Thymus (tissue), 11 donors: ENCODE measurements around the gene KIF2A. TPM values are rescaled to one million over a fixed set of nuclear protein-coding genes. Genes with fewer than 3 reads are reported as not detected.

Source experiments
- DNase-seq, 9 donors: peaks; one replicate each; pipeline ENCODE4 v3.0.0-alpha.2; 2013; ENCODE audit warnings: low spot score in 9 of 9, low read depth in 6 of 9, missing footprints in 1 of 9
- H3K27ac ChIP-seq, 2 donors: one replicate each; pipeline ENCODE4 v1.5.1; 2013; ENCODE audit warnings: control low read depth in 1 of 2, low read depth in 1 of 2, low read length in 1 of 2, mild to moderate bottlenecking in 1 of 2, moderate library complexity in 1 of 2
- H3K27me3 ChIP-seq, 2 donors: one replicate each; pipeline ENCODE4 v1.5.1; 2013; ENCODE audit warnings: low read length in 1 of 2; ENCODE audit not compliant: control insufficient read depth in 2 of 2, insufficient read depth in 1 of 2
- H3K36me3 ChIP-seq, 2 donors: one replicate each; pipeline ENCODE4 v1.5.1; 2013; ENCODE audit warnings: low read length in 1 of 2, mild to moderate bottlenecking in 1 of 2, moderate library complexity in 1 of 2; ENCODE audit not compliant: control insufficient read depth in 2 of 2, insufficient read depth in 2 of 2
- H3K4me1 ChIP-seq, 2 donors: one replicate each; pipeline ENCODE4 v1.5.1; 2013; ENCODE audit warnings: low read length in 2 of 2; ENCODE audit not compliant: control insufficient read depth in 2 of 2, insufficient read depth in 2 of 2
- H3K4me3 ChIP-seq, 2 donors: one replicate each; pipeline ENCODE4 v1.5.1; 2013; ENCODE audit warnings: low read length in 2 of 2, control low read depth in 1 of 2, mild to moderate bottlenecking in 1 of 2
- H3K9me3 ChIP-seq, 2 donors: one replicate each; pipeline ENCODE4 v1.5.1; 2013; ENCODE audit warnings: low read length in 1 of 2, mild to moderate bottlenecking in 1 of 2; ENCODE audit not compliant: control insufficient read depth in 2 of 2, insufficient read depth in 1 of 2
- WGBS: extraction: QIAGEN DNeasy Blood & Tissue Kit; methylation state at CpG from one replicate; pipeline ENCODE4 v1.1.7; 2013; 5-methylcytosine and 5-hydroxymethylcytosine counted together
- polyA plus RNA-seq: library from polyadenylated mRNA; stranded (reverse); fragments of 200-250 nt; gene quantifications from one replicate; pipeline ENCODE4 v1.2.3, GENCODE V29; 2013
- total RNA-seq: library from RNA; stranded (reverse); fragments of 120-200 nt; gene quantifications from one replicate; pipeline ENCODE4 v1.2.4, GENCODE V29; 2013
- donor health status: healthy.

The KIF2A gene
- total and polyA plus RNA-seq, 2 donors, result 14.7 to 70.5 TPM

DNA sequence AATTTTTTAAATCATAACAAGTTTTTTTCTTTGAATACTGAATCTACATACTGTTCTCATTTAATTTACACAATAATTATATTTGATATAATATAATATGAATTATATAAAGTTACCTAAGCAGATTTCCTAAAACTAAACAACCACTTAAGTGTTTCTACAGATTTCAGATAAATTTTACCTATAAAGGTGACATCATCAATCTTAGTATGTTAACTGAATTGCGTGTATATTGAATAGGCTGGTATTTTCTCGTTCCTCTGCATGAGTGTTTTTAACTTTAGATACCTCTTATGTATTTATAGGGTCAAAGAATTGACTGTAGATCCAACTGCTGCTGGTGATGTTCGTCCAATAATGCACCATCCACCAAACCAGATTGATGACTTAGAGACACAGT lies 67.4 kb downstream of the KIF2A start:
- DNase-seq, result no peak
- Histone ChIP-seq H3K9me3 (no peaks in the 10 kb centered on the region), H3K4me1 (no peaks in the 10 kb centered on the region), H3K27me3 (no peaks in the 10 kb centered on the region), H3K27ac (no peak overlapping the region), H3K36me3 (peaks cover 19 to 55% of the 10 kb centered on the region in 2 donors), H3K4me3 (no peak overlapping the region)
- over 99% methylated on average over 3 of the region's 3 CpGs for WGBS

DNA sequence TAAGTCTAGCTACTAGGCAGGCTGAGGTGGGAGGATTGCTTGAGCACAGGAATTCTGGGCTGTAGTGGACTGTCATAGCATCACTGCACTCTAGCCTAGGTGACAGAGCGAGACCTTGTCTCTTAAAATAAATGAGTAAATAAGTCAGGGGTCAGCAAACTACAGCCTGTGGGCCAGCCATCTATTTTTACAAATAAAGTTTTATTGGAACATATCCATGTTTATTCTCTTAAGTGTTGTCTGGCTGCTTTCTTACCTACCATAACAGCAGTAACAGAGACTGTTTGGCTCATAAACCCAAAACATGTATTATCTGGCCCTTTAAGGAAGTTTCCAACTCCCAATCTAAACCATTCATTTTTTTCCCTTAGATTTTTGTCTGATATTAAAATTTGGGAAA lies 68.1 kb downstream of the KIF2A start:
- Histone ChIP-seq H3K4me1 (no peaks in the 10 kb centered on the region), H3K9me3 (no peaks in the 10 kb centered on the region), H3K27ac (no peak overlapping the region), H3K4me3 (no peak overlapping the region), H3K27me3 (no peaks in the 10 kb centered on the region), H3K36me3 (peaks cover 23 to 57% of the 10 kb centered on the region in 2 donors)
- WGBS, result 98% methylated on average over 1 of the region's 1 CpG
- DNase-seq, result no peak

DNA sequence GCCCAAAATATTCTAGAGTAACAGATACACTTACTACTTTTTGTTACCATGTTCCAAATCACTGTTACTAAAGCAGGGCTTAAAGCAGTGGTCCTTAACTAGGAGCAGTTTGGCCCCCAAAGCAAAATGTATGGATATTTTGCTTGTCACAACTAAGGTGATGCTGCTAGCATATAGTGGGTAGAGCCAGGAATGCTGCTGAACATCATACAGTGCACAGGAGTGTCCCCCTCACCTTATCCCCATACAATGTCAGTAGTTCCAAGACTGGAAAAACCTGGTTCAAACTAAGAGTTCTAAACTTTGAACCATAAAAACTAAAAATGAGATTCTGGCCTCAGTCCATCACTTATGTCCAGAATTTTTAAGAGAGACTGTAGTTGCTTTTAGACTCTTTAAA lies 69.6 kb downstream of the KIF2A start:
- H3K27me3 ChIP-seq, result no peaks in the 10 kb centered on the region
- no peaks in the 10 kb centered on the region for H3K4me1 ChIP-seq
- peaks cover 31 to 64% of the 10 kb centered on the region in 2 donors for H3K36me3 ChIP-seq
- no peak for DNase-seq
- no peak overlapping the region for H3K27ac ChIP-seq
- H3K9me3 ChIP-seq, result no peaks in the 10 kb centered on the region
- H3K4me3 ChIP-seq, result no peak overlapping the region

DNA sequence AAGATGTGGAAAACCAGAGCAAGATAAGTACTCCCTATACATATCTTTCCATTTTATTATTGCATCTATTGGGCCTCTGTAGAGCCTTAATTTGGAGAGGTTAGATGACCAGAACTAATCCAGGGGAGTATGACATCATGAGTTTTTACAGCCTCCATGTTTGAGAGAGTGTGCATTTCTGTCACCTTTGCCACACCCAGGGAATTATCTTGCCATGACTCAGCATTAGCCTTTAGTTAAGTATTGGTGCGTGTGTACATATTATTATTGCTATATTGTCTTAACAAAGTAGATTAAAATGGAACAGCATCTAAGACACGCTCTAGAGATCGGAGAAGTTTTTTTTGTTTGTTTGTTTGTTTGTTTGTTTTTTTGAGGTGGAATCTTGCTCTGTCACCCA lies 70.1 kb downstream of the KIF2A start:
- no peaks in the 10 kb centered on the region for H3K4me1 ChIP-seq
- no peaks in the 10 kb centered on the region for H3K9me3 ChIP-seq
- 99% methylated on average over 3 of the region's 3 CpGs for WGBS
- H3K36me3 ChIP-seq, result peaks cover 32 to 67% of the 10 kb centered on the region in 2 donors
- no peak for DNase-seq
- no peak overlapping the region for H3K4me3 ChIP-seq
- no peak overlapping the region for H3K27ac ChIP-seq
- H3K27me3 ChIP-seq, result no peaks in the 10 kb centered on the region

DNA sequence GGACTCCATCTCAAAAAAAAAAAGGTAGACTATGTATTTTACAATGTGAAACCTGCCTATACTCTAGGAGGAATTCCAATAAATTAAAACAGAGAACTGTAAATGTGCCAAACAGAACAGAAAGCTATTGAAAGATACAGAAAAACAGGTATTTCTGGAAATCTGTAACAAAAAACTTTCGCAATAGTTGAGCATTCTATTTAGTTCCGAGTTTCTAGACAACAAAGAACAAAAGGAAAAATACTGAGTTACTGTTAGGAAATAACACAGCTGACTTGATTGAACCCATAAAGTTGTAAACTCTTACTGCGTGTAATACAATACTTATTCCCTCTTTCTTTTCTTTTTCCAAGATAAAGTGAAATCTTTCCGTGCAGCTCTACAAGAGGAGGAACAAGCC lies 79.1 kb downstream of the KIF2A start:
- Histone ChIP-seq H3K4me3 (no peak overlapping the region), H3K27me3 (no peaks in the 10 kb centered on the region), H3K9me3 (no peaks in the 10 kb centered on the region), H3K36me3 (peaks cover 43 to 70% of the 10 kb centered on the region in 2 donors), H3K4me1 (no peaks in the 10 kb centered on the region), H3K27ac (no peak overlapping the region)
- DNase-seq, result no peak
- WGBS, result 96% methylated on average over 4 of the region's 4 CpGs

DNA sequence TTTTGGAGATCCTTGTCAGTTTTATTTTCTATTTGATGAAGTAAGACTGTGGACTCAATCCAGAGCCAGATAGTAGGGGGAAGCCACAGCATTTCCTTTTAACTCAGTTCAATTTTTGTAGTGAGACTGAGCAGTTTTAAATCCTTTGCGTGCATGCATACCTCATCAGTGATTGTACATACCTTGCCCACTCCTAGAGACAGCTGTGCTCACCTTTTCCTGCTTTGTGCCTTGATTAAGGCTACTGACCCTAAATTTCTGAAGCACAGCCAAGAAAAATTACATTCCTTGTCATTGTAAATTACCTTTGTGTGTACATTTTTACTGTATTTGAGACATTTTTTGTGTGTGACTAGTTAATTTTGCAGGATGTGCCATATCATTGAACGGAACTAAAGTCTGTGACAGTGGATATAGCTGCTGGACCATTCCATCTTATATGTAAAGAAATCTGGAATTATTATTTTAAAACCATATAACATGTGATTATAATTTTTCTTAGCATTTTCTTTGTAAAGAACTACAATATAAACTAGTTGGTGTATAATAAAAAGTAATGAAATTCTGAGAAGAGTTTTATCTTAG lies 79.9 kb downstream of the KIF2A start:
- H3K36me3 ChIP-seq, result peaks cover 37 to 72% of the 10 kb centered on the region in 2 donors
- DNase-seq, result no peak
- H3K27me3 ChIP-seq, result no peaks in the 10 kb centered on the region
- H3K27ac ChIP-seq, result no peak overlapping the region
- H3K9me3 ChIP-seq, result no peaks in the 10 kb centered on the region
- H3K4me1 ChIP-seq, result no peaks in the 10 kb centered on the region
- no peak overlapping the region for H3K4me3 ChIP-seq
- WGBS, result 98% methylated on average over 2 of the region's 2 CpGs

DNA sequence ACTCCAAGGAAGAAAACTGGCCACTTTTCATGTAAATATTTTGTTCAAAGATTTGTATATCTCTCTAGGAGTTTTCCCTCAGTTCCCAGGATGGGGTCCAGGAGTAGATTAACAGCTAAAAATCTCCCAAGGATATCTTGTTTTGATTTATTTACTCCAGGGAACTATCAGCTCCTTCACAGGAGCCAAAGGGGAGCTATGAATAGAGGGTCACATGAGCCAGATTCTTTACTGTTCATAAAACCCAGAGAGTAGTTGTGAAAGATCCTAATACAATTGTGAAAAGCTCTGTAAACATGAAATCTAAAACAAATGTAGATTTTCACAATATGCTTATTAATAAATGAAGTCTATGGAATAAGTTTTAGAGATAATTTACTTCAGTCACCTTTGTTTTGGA lies 80.8 kb downstream of the KIF2A start:
- H3K27ac ChIP-seq, result no peak overlapping the region
- DNase-seq, result no peak
- no peaks in the 10 kb centered on the region for H3K27me3 ChIP-seq
- H3K4me3 ChIP-seq, result no peak overlapping the region
- H3K36me3 ChIP-seq, result peaks cover 33 to 67% of the 10 kb centered on the region in 2 donors
- no peaks in the 10 kb centered on the region for H3K4me1 ChIP-seq
- H3K9me3 ChIP-seq, result no peaks in the 10 kb centered on the region

DNA sequence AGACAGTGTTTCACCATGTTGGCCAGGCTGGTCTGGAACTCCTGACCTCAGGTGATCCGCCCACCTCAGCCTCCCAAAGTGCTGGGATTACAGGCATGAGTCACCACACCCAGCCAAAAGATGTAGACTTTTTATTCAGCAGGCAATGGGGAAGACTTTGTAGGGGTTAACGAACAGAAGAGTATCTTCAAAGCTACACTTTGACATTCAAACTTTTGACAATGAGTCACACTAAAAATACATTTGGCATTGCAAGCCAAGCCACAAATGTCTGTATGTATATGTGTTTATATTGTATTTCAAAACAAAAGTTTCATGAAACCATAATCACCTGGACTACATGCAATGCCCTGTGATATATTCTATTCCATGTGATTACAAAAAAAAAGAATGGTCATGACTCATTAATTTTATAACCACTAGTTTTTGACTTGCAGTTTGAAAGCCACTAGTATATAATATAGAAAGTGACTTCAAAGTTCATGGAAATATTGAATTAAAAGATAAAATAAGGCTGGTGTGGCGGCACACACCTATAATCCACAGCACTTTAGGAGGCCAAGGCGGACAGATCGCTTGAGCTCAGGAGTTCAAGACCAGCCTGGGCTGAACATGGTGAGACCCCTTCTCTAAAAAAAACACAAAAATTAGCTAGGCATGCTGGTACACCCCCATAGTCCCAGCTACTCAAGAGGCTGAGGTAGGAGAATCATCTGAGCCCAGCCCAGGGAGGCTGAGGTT lies 89.4 kb downstream of the KIF2A start:
- Histone ChIP-seq H3K27me3 (no peaks in the 10 kb centered on the region), H3K4me1 (no peaks in the 10 kb centered on the region), H3K36me3 (peaks cover 14 to 53% of the 10 kb centered on the region in 2 donors), H3K9me3 (no peaks in the 10 kb centered on the region), H3K27ac (no peak overlapping the region), H3K4me3 (no peak overlapping the region)
- no peak for DNase-seq
- WGBS, result 84% methylated on average over 5 of the region's 5 CpGs

DNA sequence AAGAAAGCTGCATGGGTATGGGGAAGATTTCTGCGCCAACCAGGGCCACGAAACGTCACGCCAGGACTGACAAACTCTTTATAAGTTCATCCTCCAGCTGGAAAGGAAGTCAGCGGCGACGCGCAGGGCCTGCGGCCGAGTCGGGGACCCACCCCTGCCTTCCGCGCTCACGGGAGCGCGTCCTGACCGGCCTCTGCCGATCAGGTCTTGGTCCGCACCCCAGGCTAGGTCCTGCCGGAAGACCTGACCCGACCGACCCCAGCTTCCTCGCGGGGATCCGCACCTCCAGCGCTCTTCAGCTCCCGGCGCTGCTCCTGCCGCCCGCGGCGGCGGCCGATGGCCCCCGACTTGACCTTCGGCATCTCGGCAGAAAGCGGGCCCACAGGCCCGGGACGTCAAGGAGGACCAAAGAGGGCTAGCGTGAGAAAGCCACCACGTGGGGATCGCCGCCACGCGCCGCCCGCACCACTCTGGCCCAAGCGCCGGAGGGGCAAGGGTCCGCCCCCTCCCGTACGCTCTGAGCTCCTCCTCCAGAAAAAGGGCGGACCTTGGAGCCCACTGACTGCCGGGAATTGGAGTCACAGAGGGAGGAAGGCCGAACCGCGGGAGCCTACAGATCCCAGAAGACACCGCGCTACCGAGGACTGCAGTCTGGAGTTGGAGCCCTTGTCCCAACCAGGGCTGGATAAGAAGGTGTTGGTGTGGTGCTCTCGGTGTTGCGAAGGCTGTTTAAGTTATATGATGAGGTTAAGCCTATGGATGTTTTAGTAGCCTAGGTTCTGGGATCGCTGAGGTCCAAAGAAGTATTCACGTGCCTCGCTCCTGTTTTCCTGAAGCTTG lies 97.6 kb downstream of the KIF2A start, which contains the start of gene DIMT1:
TSS of gene DIMT1 (minus strand) at position 495 of the 840 bp plus-strand sequence. CDS start at position 362, 133 bp downstream.
- peak; percentile 86 to 97 (median 93) for DNase-seq
- peak within 1 kb of the TSS; percentile 78 to 93 for H3K27ac ChIP-seq
- H3K9me3 ChIP-seq, result no peaks in the 10 kb centered on the region
- peaks cover 4 to 11% of the 10 kb centered on the region in 2 donors for H3K36me3 ChIP-seq
- peak within 1 kb of the TSS; percentile 93 to 97 for H3K4me3 ChIP-seq
- H3K4me1 ChIP-seq, result no peaks in the 10 kb centered on the region
- under 1% methylated on average over 66 of the region's 66 CpGs for WGBS
- no peaks in the 10 kb centered on the region for H3K27me3 ChIP-seq
